ENCODE data around the gene NKTR.

DNA sequence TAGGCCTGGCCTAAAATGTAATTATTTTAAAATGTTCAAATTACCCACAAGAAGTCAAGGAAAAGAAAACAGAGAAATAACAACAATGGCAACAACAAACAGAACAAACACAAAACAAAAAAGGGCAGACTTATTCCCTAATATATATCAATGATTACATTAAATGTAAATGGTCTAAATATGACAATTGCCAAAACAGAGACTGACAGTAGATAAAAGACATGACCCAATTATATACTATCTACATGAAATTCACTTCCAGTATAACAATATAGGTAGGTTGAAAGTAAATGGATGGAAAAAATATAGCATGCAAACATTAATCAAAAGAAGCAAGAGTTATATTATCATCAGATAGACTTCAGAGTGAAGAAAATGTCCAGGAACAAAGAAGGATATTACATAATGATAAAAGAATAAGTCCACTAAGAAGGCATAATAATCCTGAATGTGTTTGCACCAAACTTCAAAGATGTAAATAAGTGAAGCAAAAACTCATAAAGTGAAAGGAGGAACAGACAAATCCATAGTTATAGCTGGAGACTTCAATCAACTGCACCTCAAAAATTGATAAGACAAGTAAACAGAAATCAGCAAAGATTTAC, 25.2 kb upstream of the NKTR start:
- TF ChIP-seq, protein P1, sequence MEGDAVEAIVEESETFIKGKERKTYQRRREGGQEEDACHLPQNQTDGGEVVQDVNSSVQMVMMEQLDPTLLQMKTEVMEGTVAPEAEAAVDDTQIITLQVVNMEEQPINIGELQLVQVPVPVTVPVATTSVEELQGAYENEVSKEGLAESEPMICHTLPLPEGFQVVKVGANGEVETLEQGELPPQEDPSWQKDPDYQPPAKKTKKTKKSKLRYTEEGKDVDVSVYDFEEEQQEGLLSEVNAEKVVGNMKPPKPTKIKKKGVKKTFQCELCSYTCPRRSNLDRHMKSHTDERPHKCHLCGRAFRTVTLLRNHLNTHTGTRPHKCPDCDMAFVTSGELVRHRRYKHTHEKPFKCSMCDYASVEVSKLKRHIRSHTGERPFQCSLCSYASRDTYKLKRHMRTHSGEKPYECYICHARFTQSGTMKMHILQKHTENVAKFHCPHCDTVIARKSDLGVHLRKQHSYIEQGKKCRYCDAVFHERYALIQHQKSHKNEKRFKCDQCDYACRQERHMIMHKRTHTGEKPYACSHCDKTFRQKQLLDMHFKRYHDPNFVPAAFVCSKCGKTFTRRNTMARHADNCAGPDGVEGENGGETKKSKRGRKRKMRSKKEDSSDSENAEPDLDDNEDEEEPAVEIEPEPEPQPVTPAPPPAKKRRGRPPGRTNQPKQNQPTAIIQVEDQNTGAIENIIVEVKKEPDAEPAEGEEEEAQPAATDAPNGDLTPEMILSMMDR (IDR thresholded peaks at IDR 0.05): no peak
- TF ChIP-seq POLR2AphosphoS5 (IDR thresholded peaks at IDR 0.05): no peak

Data from upper lobe of left lung (tissue), 4 donors.